Endothelial cell of umbilical vein (primary cell): ENCODE measurements around the gene TMEM119. TPM values are rescaled to one million over a fixed set of nuclear protein-coding genes. Genes with fewer than 3 reads are reported as not detected.

ENCODE experiments used
- BruUV-seq: library from RNA; stranded (reverse); fragments of 400-500 nt; replicated peaks from 2 replicates; lab custom pipeline; 2021; lab: Mats Ljungman, UMichigan
- CTCF ChIA-PET: fragments of 300-600, 350-600 bp; sonication (Branson Sonifier 250); formaldehyde crosslinking; loops from one replicate; lab custom pipeline; 2021; ENCODE audit warnings: antibody characterized with exemption, inconsistent platforms; lab: Charles Lee
- POLR2A ChIA-PET: fragments of 300-600, 350-600 bp; sonication (Branson Sonifier 250); formaldehyde crosslinking; loops from one replicate; lab custom pipeline; 2021; ENCODE audit warnings: antibody characterized with exemption, inconsistent platforms; lab: Charles Lee
- DNase-seq: peaks from one replicate; pipeline ENCODE4 v3.0.0-alpha.2; 2011; ENCODE audit warnings: low read depth, low spot score
- FAIRE-seq: peaks from 2 replicates; lab custom pipeline; 2011; peaks lifted over from hg19 to GRCh38; lab: Jason Lieb, UNC
- H2AFZ ChIP-seq: 2 replicates; pipeline ENCODE4 v1.6.0; 2012; ENCODE audit warnings: low read depth, low read length, control low read depth, inconsistent platforms
- H3K27ac ChIP-seq: 2 replicates; pipeline ENCODE4 v1.5.1; 2011; ENCODE audit warnings: low read depth, mild to moderate bottlenecking, control low read depth, low read length, moderate library complexity; ENCODE audit not compliant: insufficient read depth
- H3K27me3 ChIP-seq, 2 experiments: 2 replicates each; pipeline versions ENCODE4 v1.6.0 to v1.6.1; 2011; ENCODE audit warnings: low read length in 2 of 2, mixed read lengths in 1 of 2; ENCODE audit not compliant: control insufficient read depth in 2 of 2, insufficient read depth in 2 of 2
- H3K36me3 ChIP-seq, 2 experiments: 2 replicates in 1 of 2; 3 replicates in 1 of 2; pipeline ENCODE4 v1.5.1; 2011; ENCODE audit warnings: low read length in 2 of 2, mild to moderate bottlenecking in 1 of 2, moderate library complexity in 1 of 2; ENCODE audit not compliant: control insufficient read depth in 2 of 2, insufficient read depth in 2 of 2; ENCODE audit errors: extremely low read depth in 1 of 2
- H3K4me1 ChIP-seq: 3 replicates; pipeline ENCODE4 v1.5.1; 2011; ENCODE audit warnings: mild to moderate bottlenecking, low read length; ENCODE audit not compliant: control insufficient read depth, insufficient read depth; ENCODE audit errors: extremely low read depth
- H3K4me2 ChIP-seq: 2 replicates; pipeline ENCODE4 v1.6.1; 2011; ENCODE audit warnings: low read length, control low read depth, mixed read lengths; ENCODE audit not compliant: insufficient read depth
- H3K4me3 ChIP-seq, 3 experiments: fragments of 200-600 bp in 1 of 3; sonication (generic), shearing (Covaris generic) in 1 of 3; replicated peaks in 1 of 3; 2 replicates each; pipeline ENCODE4 v1.5.1; 2011 to 2016; ENCODE audit warnings: control low read depth in 3 of 3, low read length in 3 of 3, mild to moderate bottlenecking in 2 of 3, inconsistent platforms in 1 of 3, low read depth in 1 of 3, moderate library complexity in 1 of 3; ENCODE audit not compliant: insufficient read depth in 1 of 3
- H3K79me2 ChIP-seq: 2 replicates; pipeline ENCODE4 v1.6.0; 2012; ENCODE audit warnings: low read length, inconsistent platforms; ENCODE audit not compliant: control insufficient read depth, insufficient read depth
- H3K9ac ChIP-seq: replicated peaks from 2 replicates; pipeline ENCODE3; 2011; ENCODE audit warnings: low read length, control low read depth; ENCODE audit not compliant: insufficient read depth; ENCODE audit errors: extremely low read depth
- H3K9me1 ChIP-seq: replicated peaks from 3 replicates; pipeline ENCODE4 v1.6.0; 2011; ENCODE audit warnings: mild to moderate bottlenecking, low read length; ENCODE audit not compliant: control insufficient read depth, insufficient read depth; ENCODE audit errors: extremely low read depth
- H3K9me3 ChIP-seq: replicated peaks from 2 replicates; pipeline ENCODE4 v1.5.1; 2012; ENCODE audit warnings: low read length, inconsistent platforms; ENCODE audit not compliant: control insufficient read depth, insufficient read depth
- H4K20me1 ChIP-seq: replicated peaks from 2 replicates; pipeline ENCODE3; 2011; ENCODE audit warnings: mild to moderate bottlenecking, low read length; ENCODE audit not compliant: control insufficient read depth, insufficient read depth; ENCODE audit errors: extremely low read depth
- dilution Hi-C: fragments of 300-500 bp; cut with MboI; formaldehyde crosslinking; loops from one replicate; pipeline ENCODE4 v1.15.0; 2019; ENCODE audit warnings: low sequenced_read_pairs; ENCODE audit not compliant: extremely low pct_ligation_motif_present
- intact Hi-C: fragments of 100-400 bp; cut with micrococcal nuclease; formaldehyde crosslinking; loops from one replicate; pipeline ENCODE4 v1.10.0; 2022
- polyA plus RNA-seq, 4 experiments: library from polyadenylated mRNA; depleted of rRNA in 3 of 4; stranded (reverse) in 3 of 4; unstranded in 1 of 4; fragments of >200 nt; gene quantifications; 2 replicates each; pipeline versions ENCODE4 v1.2.1 to v1.2.3, GENCODE V29; 2011 to 2012; ENCODE audit warnings: missing spikeins in 1 of 4
- total RNA-seq: library from RNA; stranded (reverse); gene quantifications from 2 replicates; pipeline ENCODE4 v1.2.3, GENCODE V29; 2021
- TF ChIP-seq, protein P1 (sequence below), 2 donors: IDR thresholded peaks; 1 replicate in 1 of 2; 2 replicates in 1 of 2; pipeline ENCODE4 v1.5.1; 2011; ENCODE audit warnings: low read length in 2 of 2, mild to moderate bottlenecking in 2 of 2, moderate library complexity in 2 of 2, control low read depth in 1 of 2, inconsistent platforms in 1 of 2, low read depth in 1 of 2; ENCODE audit not compliant: insufficient read depth in 1 of 2; ENCODE audit errors: extremely low read depth in 1 of 2
- TF ChIP-seq, protein P2 (sequence below): IDR thresholded peaks from 2 replicates; pipeline ENCODE4 v1.6.1; 2011; ENCODE audit not compliant: insufficient read depth, insufficient read length

The TMEM119 gene
- total and polyA plus RNA-seq, 2 donors (not counting 3 experiments of a cell fraction or from before 2014, with no cell fraction given), result not detected

DNA sequence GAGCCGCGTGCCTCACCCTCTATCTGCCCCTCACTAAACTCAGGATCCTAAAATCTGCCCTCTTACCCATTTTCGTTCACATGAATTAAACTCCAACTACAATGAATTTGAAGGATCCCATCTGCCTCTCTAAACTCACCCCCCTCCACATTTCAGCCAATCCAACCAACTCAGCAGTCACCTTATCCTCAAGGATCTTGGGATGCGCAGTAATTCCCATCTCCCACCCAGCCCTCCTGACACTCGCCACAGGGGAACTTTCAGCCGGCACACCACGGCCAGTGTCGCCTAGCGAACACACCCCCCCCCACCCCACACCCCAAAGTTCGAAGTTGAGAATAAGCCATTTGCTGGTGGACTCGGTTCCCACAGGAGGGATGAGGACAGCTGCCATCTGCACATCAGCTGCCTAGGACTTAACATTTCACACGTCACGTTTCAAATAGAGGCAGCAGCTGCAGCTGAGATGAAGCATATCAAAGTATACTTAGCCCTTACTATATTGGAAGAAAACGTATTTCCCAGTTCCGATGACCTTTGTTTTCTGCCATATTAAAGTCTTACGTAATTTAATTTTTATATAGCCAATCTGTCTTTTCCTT is 44.5 kb upstream of the TMEM119 start:
- POLR2A ChIA-PET, result interaction anchor here (0.7 kb wide), 1 partner anchor 42 kb away, joined by 5 read pairs; no protein-coding TSS in a partner anchor
- Histone ChIP-seq H4K20me1 (no peaks in the 10 kb centered on the region), H2AFZ (no peak overlapping the region), H3K79me2 (no peaks in the 10 kb centered on the region), H3K9me3 (no peaks in the 10 kb centered on the region), H3K9me1 (no peaks in the 10 kb centered on the region), H3K27ac (no peak overlapping the region), H3K27me3 (no peaks in the 10 kb centered on the region), H3K4me2 (no peak overlapping the region), H3K9ac (no peak overlapping the region), H3K4me1 (peaks cover 48% of the 10 kb centered on the region), H3K4me3 (no peak overlapping the region), H3K36me3 (peaks cover 0 to 1% of the 10 kb centered on the region in 2 experiments)
- intact Hi-C loops, result no loop called here
- CTCF ChIA-PET, result no interaction called here
- dilution Hi-C loops, result no loop called here
- FAIRE-seq (no peak), DNase-seq (no peak)
- no TSS peak for BruUV-seq
- TF ChIP-seq, protein P1, sequence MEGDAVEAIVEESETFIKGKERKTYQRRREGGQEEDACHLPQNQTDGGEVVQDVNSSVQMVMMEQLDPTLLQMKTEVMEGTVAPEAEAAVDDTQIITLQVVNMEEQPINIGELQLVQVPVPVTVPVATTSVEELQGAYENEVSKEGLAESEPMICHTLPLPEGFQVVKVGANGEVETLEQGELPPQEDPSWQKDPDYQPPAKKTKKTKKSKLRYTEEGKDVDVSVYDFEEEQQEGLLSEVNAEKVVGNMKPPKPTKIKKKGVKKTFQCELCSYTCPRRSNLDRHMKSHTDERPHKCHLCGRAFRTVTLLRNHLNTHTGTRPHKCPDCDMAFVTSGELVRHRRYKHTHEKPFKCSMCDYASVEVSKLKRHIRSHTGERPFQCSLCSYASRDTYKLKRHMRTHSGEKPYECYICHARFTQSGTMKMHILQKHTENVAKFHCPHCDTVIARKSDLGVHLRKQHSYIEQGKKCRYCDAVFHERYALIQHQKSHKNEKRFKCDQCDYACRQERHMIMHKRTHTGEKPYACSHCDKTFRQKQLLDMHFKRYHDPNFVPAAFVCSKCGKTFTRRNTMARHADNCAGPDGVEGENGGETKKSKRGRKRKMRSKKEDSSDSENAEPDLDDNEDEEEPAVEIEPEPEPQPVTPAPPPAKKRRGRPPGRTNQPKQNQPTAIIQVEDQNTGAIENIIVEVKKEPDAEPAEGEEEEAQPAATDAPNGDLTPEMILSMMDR (IDR thresholded peaks at IDR 0.05; ENCODE audit: extremely low read depth in 1 of 2, insufficient read depth in 1 of 2, low read depth in 1 of 2, low read length in 2 of 2), result no peak
- TF ChIP-seq, protein P2, sequence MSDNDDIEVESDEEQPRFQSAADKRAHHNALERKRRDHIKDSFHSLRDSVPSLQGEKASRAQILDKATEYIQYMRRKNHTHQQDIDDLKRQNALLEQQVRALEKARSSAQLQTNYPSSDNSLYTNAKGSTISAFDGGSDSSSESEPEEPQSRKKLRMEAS, result no peak
